ENCODE results near the gene MFSD8.
"Not testable (repeated sequence)": the region's sequence is repeated elsewhere in the genome, so short reads cannot be mapped to it uniquely, and the experiment has no call there.

Gene MFSD8

GRCh38 chr4:127975121-127975770, 10.3 kb upstream of the MFSD8 start:
- H3K4me1 ChIP-seq (ENCODE audit: insufficient read depth, low read length) = peaks cover 4% of the 10 kb centered on the region; the same call in 1 of the 2 replicates
- H3K4me3 ChIP-seq (ENCODE audit: low read length) = no peak overlapping the region
- H3K27ac ChIP-seq (ENCODE audit: low read length) = no peak overlapping the region
- no peaks in the 10 kb centered on the region for H3K27me3 ChIP-seq (ENCODE audit: insufficient read depth, low read length)
- H3K9ac ChIP-seq (ENCODE audit: low read depth, low read length) = no peak overlapping the region
- H3K36me3 ChIP-seq (ENCODE audit: insufficient read depth, low read depth, low read length) = peaks cover 7% of the 10 kb centered on the region; the same call in 1 of the 2 replicates
- no peaks in the 10 kb centered on the region; the same call in 1 of the 2 replicates for H3K9me3 ChIP-seq (ENCODE audit: insufficient read depth, low read depth, low read length)

GRCh38 chr4:127970925-127971324, 6.0 kb upstream of the MFSD8 start:
- not testable (repeated sequence) for H3K4me1 ChIP-seq (ENCODE audit: insufficient read depth, low read length); H3K27ac ChIP-seq (ENCODE audit: low read length); H3K9me3 ChIP-seq (ENCODE audit: insufficient read depth, low read depth, low read length); H3K9ac ChIP-seq (ENCODE audit: low read depth, low read length); H3K36me3 ChIP-seq (ENCODE audit: insufficient read depth, low read depth, low read length); H3K27me3 ChIP-seq (ENCODE audit: insufficient read depth, low read length); H3K4me3 ChIP-seq (ENCODE audit: low read length)

DNA sequence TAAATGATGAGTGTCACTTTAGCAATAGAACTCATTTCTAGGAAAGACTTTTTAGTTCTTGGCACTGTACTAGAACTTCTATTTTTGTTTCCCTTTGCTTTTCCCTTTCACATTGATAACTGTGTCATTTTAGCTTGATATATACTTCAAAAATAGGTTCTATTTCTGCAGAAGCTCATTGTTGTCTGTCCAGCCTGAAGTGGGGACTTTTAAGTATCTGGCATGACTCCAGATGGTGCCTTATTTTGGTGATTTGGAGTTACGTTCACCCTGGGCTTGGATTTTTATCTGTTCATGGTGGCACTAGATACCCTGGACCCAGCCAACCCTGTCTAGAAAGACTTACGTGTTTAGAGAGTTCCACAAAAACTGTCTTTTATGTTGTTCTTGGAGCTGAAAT, 3.6 kb upstream of the MFSD8 start:
- H3K9ac ChIP-seq (ENCODE audit: low read depth, low read length) = no peak overlapping the region
- no peak overlapping the region for H3K27ac ChIP-seq (ENCODE audit: low read length)
- H3K4me3 ChIP-seq (ENCODE audit: low read length) = no peak overlapping the region
- H3K4me1 ChIP-seq (ENCODE audit: insufficient read depth, low read length) = peaks cover 4% of the 10 kb centered on the region; the same call in 1 of the 2 replicates
- peaks cover 7% of the 10 kb centered on the region; the same call in 1 of the 2 replicates for H3K36me3 ChIP-seq (ENCODE audit: insufficient read depth, low read depth, low read length)
- no peaks in the 10 kb centered on the region for H3K9me3 ChIP-seq (ENCODE audit: insufficient read depth, low read depth, low read length)
- H3K27me3 ChIP-seq (ENCODE audit: insufficient read depth, low read length) = no peaks in the 10 kb centered on the region

- H3K9me3 ChIP-seq (ENCODE audit: insufficient read depth, low read depth, low read length) = no peaks in the 10 kb centered on the region
- no peak overlapping the region; the same call in 1 of the 2 replicates for H3K4me3 ChIP-seq (ENCODE audit: low read length)
- peaks cover 6% of the 10 kb centered on the region; the same call in 1 of the 2 replicates for H3K36me3 ChIP-seq (ENCODE audit: insufficient read depth, low read depth, low read length)
- H3K27ac ChIP-seq (ENCODE audit: low read length) = no peak overlapping the region
- H3K4me1 ChIP-seq (ENCODE audit: insufficient read depth, low read length) = peaks cover 4% of the 10 kb centered on the region; the same call in 1 of the 2 replicates
- H3K27me3 ChIP-seq (ENCODE audit: insufficient read depth, low read length) = no peaks in the 10 kb centered on the region
- no peak overlapping the region for H3K9ac ChIP-seq (ENCODE audit: low read depth, low read length)
Observed at GRCh38 chr4:127967141-127967775, 2.3 kb upstream of the MFSD8 start.

DNA sequence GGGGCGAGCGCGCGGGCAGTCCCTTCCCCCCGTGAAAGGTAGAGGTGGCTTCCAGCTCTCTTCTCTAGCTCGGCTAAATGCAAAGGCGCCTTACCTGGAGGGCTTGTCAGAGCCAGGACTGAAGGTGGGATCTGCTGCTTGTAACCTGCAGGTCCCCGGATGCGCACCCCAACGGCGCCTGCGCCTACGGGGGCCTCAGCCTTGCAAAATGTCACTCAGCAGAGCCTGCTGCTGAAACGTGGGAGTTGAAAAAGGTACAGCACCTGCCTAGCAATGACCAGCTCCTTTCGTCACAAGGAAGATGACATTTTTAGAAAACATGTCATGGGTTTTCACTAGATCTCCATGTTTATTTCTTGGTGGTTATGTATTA, 816 bp upstream of the MFSD8 start:
- Histone ChIP-seq H3K9me3 (ENCODE audit: insufficient read depth, low read depth, low read length) (no peaks in the 10 kb centered on the region), H3K36me3 (ENCODE audit: insufficient read depth, low read depth, low read length) (peaks cover 6% of the 10 kb centered on the region; the same call in 1 of the 2 replicates), H3K27ac (ENCODE audit: low read length) (peak overlapping the region; percentile 79), H3K4me1 (ENCODE audit: insufficient read depth, low read length) (no peaks in the 10 kb centered on the region), H3K9ac (ENCODE audit: low read depth, low read length) (peak overlapping the region; percentile 97), H3K4me3 (ENCODE audit: low read length) (peak overlapping the region; percentile 100), H3K27me3 (ENCODE audit: insufficient read depth, low read length) (no peaks in the 10 kb centered on the region)

- H3K9me3 ChIP-seq (ENCODE audit: insufficient read depth, low read depth, low read length); H3K4me1 ChIP-seq (ENCODE audit: insufficient read depth, low read length); H3K36me3 ChIP-seq (ENCODE audit: insufficient read depth, low read depth, low read length); H3K27me3 ChIP-seq (ENCODE audit: insufficient read depth, low read length): not testable (repeated sequence)
- peak overlapping the region; percentile 97 for H3K9ac ChIP-seq (ENCODE audit: low read depth, low read length)
- peak overlapping the region; percentile 100 for H3K4me3 ChIP-seq (ENCODE audit: low read length)
- peak overlapping the region; percentile 97 for H3K27ac ChIP-seq (ENCODE audit: low read length)
Observed at GRCh38 chr4:127964426-127965061, 429 bp downstream of the MFSD8 start.

DNA sequence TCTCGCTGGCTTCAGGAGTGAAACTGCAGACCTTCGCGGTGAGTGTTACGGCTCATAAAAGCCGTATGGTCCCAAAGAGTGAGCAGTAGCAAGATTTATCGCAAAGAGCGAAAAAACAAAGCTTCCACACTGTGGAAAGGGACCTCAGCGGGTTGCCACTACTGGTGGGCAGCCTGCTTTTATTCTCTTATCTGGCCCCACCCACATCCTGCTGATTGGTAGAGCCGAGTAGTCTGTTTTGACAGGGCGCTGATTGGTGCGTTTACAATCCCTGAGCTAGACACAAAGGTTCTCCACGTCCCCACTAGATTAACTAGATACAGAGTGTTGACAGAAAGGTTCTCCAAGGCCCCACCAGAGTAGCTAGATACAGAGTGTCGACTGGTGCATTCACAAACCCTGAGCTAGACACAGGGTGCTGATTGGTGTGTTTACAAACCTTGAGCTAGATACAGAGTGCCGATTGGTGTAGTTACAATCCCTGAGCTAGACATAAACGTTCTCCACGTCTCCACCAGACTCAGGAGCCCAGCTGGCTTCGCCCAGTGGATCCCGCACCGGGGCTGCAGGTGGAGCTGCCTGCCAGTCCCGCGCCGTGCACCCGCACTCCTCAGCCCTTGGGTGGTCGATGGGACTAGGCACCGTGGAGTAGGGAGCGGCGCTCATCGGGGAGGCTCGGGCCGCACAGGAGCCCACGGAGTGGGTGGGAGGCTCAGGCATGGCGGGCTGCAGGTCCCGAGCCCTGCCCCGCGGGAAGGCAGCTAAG, 1.2 kb downstream of the MFSD8 start:
- not testable (repeated sequence) for H3K27me3 ChIP-seq (ENCODE audit: insufficient read depth, low read length); H3K36me3 ChIP-seq (ENCODE audit: insufficient read depth, low read depth, low read length); H3K9ac ChIP-seq (ENCODE audit: low read depth, low read length); H3K9me3 ChIP-seq (ENCODE audit: insufficient read depth, low read depth, low read length); H3K27ac ChIP-seq (ENCODE audit: low read length); H3K4me1 ChIP-seq (ENCODE audit: insufficient read depth, low read length)
- peak overlapping the region; percentile 100; the same call in 1 of the 2 replicates for H3K4me3 ChIP-seq (ENCODE audit: low read length)

DNA sequence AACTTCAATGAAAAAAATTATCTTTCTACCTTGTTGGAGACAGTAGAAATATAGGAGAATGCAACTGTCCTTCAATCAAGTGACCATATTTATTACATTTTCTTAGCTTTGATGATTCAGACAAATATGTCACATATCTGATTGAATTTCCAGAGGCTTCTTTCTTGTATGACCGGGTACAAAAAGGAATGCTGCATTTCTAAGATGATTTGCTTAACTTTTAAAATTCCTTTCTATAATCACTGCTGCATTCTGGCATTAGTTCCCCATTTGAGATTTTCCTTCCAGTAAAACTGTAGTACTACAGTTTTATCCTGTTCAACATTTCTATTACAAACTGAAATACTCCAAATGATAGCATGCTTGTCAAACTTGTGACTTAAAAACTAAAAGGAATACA, 5.2 kb downstream of the MFSD8 start:
- H3K9ac ChIP-seq (ENCODE audit: low read depth, low read length) = no peak overlapping the region
- H3K4me3 ChIP-seq (ENCODE audit: low read length) = no peak overlapping the region
- H3K27me3 ChIP-seq (ENCODE audit: insufficient read depth, low read length) = no peaks in the 10 kb centered on the region
- peaks cover 13% of the 10 kb centered on the region for H3K36me3 ChIP-seq (ENCODE audit: insufficient read depth, low read depth, low read length)
- H3K27ac ChIP-seq (ENCODE audit: low read length) = no peak overlapping the region
- no peaks in the 10 kb centered on the region for H3K4me1 ChIP-seq (ENCODE audit: insufficient read depth, low read length)
- H3K9me3 ChIP-seq (ENCODE audit: insufficient read depth, low read depth, low read length) = no peaks in the 10 kb centered on the region

DNA sequence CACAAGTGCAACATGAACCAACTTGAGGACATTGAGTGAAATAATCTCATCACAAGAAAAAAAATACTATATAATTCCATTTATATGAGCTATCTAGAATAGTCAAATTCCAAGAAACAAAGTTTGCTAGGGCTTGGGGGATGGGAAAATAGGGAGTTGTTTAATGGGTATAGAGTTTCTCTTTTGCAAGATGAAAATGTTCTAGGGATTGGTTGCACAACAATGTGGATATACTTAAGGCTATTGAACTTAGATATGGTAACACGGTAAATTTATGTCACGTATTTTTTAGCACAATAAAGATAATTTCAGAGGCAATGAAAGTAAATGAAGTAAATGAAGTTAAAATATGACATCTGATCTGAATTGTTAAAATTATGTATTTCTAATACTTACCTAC, 7.9 kb downstream of the MFSD8 start:
- Histone ChIP-seq H3K9me3 (ENCODE audit: insufficient read depth, low read depth, low read length) (no peaks in the 10 kb centered on the region), H3K27me3 (ENCODE audit: insufficient read depth, low read length) (no peaks in the 10 kb centered on the region), H3K27ac (ENCODE audit: low read length) (no peak overlapping the region), H3K4me3 (ENCODE audit: low read length) (no peak overlapping the region), H3K4me1 (ENCODE audit: insufficient read depth, low read length) (no peaks in the 10 kb centered on the region), H3K36me3 (ENCODE audit: insufficient read depth, low read depth, low read length) (peaks cover 15% of the 10 kb centered on the region), H3K9ac (ENCODE audit: low read depth, low read length) (no peak overlapping the region)

- Histone ChIP-seq H3K36me3 (ENCODE audit: insufficient read depth, low read depth, low read length) (peaks cover 12% of the 10 kb centered on the region), H3K4me1 (ENCODE audit: insufficient read depth, low read length) (no peaks in the 10 kb centered on the region), H3K9ac (ENCODE audit: low read depth, low read length) (no peak overlapping the region), H3K9me3 (ENCODE audit: insufficient read depth, low read depth, low read length) (no peaks in the 10 kb centered on the region), H3K4me3 (ENCODE audit: low read length) (no peak overlapping the region), H3K27me3 (ENCODE audit: insufficient read depth, low read length) (no peaks in the 10 kb centered on the region), H3K27ac (ENCODE audit: low read length) (no peak overlapping the region)
Observed at GRCh38 chr4:127936974-127937373, 28.0 kb downstream of the MFSD8 start.

- not testable (repeated sequence) for H3K27me3 ChIP-seq (ENCODE audit: insufficient read depth, low read length); H3K9ac ChIP-seq (ENCODE audit: low read depth, low read length); H3K4me1 ChIP-seq (ENCODE audit: insufficient read depth, low read length); H3K4me3 ChIP-seq (ENCODE audit: low read length); H3K36me3 ChIP-seq (ENCODE audit: insufficient read depth, low read depth, low read length); H3K27ac ChIP-seq (ENCODE audit: low read length); H3K9me3 ChIP-seq (ENCODE audit: insufficient read depth, low read depth, low read length)
Observed at GRCh38 chr4:127931836-127932235, 33.1 kb downstream of the MFSD8 start.

Measured in iPS-20b (cell line).